ENCODE results near the gene KCNH2. TPM values are rescaled to one million over a fixed set of nuclear protein-coding genes. Genes with fewer than 3 reads are reported as not detected.

The KCNH2 gene
- total RNA-seq, 2 experiments from 2014 or later = not detected

GRCh38 chr7:150947761-150948651, 30.1 kb downstream of the KCNH2 start:
- H3K36me3 Mint-ChIP-seq (ENCODE audit: low read depth) = no peaks in the 10 kb centered on the region
- no peaks in the 10 kb centered on the region for H3K9me3 Mint-ChIP-seq (ENCODE audit: insufficient read depth)
- CTCF ChIA-PET = interaction anchor here (1.2 kb wide), 1 partner anchor 15 kb away, joined by 3 read pairs; no protein-coding TSS in a partner anchor
- no peak overlapping the region for H3K27ac Mint-ChIP-seq
- POLR2A ChIA-PET = no interaction called here
- ATAC-seq = no peak
- peaks cover 7% of the 10 kb centered on the region for H3K27me3 Mint-ChIP-seq (ENCODE audit: low read depth)
- H3K4me1 Mint-ChIP-seq (ENCODE audit: low read depth) = peaks cover 5% of the 10 kb centered on the region
- no peak for DNase-seq
- no peak overlapping the region for H3K4me3 Mint-ChIP-seq

- H3K4me1 Mint-ChIP-seq (ENCODE audit: low read depth) = peaks cover 12% of the 10 kb centered on the region
- peaks cover 7% of the 10 kb centered on the region for H3K27me3 Mint-ChIP-seq (ENCODE audit: low read depth)
- CTCF ChIA-PET = no interaction called here
- no peaks in the 10 kb centered on the region for H3K9me3 Mint-ChIP-seq (ENCODE audit: insufficient read depth)
- no peaks in the 10 kb centered on the region for H3K36me3 Mint-ChIP-seq (ENCODE audit: low read depth)
- no peak for ATAC-seq
- POLR2A ChIA-PET = no interaction called here
- no peak for DNase-seq
- no peak overlapping the region for H3K27ac Mint-ChIP-seq
- H3K4me3 Mint-ChIP-seq = no peak overlapping the region
Observed at GRCh38 chr7:150947241-150947745, 30.8 kb downstream of the KCNH2 start.

GRCh38 chr7:150946421-150947240, 31.5 kb downstream of the KCNH2 start:
- Mint-ChIP-seq H3K27ac (no peak overlapping the region), H3K27me3 (ENCODE audit: low read depth) (peaks cover 7% of the 10 kb centered on the region), H3K9me3 (ENCODE audit: insufficient read depth) (no peaks in the 10 kb centered on the region), H3K4me1 (ENCODE audit: low read depth) (peaks cover 19% of the 10 kb centered on the region), H3K36me3 (ENCODE audit: low read depth) (no peaks in the 10 kb centered on the region), H3K4me3 (no peak overlapping the region)
- no peak for DNase-seq
- POLR2A ChIA-PET = no interaction called here
- CTCF ChIA-PET = no interaction called here
- no peak for ATAC-seq

- Mint-ChIP-seq H3K36me3 (ENCODE audit: low read depth) (no peaks in the 10 kb centered on the region), H3K27me3 (ENCODE audit: low read depth) (peaks cover 12% of the 10 kb centered on the region), H3K4me3 (no peak overlapping the region), H3K27ac (no peak overlapping the region), H3K4me1 (ENCODE audit: low read depth) (peaks cover 24% of the 10 kb centered on the region), H3K9me3 (ENCODE audit: insufficient read depth) (no peaks in the 10 kb centered on the region)
- POLR2A ChIA-PET = interaction anchor here (1.3 kb wide), 1 partner anchor 29 kb away, joined by 3 read pairs; no protein-coding TSS in a partner anchor
- ATAC-seq = no peak
- no peak for DNase-seq
- CTCF ChIA-PET = interaction anchor here (1.1 kb wide), 1 partner anchor 69 kb away, joined by 3 read pairs; no protein-coding TSS in a partner anchor
Observed at GRCh38 chr7:150945853-150946420, 32.2 kb downstream of the KCNH2 start.

GRCh38 chr7:150945171-150945852, 32.8 kb downstream of the KCNH2 start:
- Mint-ChIP-seq H3K4me3 (no peak overlapping the region), H3K36me3 (ENCODE audit: low read depth) (no peaks in the 10 kb centered on the region), H3K9me3 (ENCODE audit: insufficient read depth) (no peaks in the 10 kb centered on the region), H3K27ac (peak overlapping the region; percentile 46), H3K27me3 (ENCODE audit: low read depth) (peaks cover 12% of the 10 kb centered on the region), H3K4me1 (ENCODE audit: low read depth) (peaks cover 24% of the 10 kb centered on the region)
- DNase-seq = no peak
- ChIA-PET CTCF (interaction anchor here (1.1 kb wide), 1 partner anchor 68 kb away, joined by 3 read pairs; no protein-coding TSS in a partner anchor), POLR2A (interaction anchor here (1.3 kb wide), 1 partner anchor 30 kb away, joined by 3 read pairs; no protein-coding TSS in a partner anchor)
- ATAC-seq = no peak

GRCh38 chr7:150944066-150945042, 33.8 kb downstream of the KCNH2 start:
- peaks cover 14% of the 10 kb centered on the region for H3K27me3 Mint-ChIP-seq (ENCODE audit: low read depth)
- no peak overlapping the region for H3K4me3 Mint-ChIP-seq
- H3K27ac Mint-ChIP-seq = no peak overlapping the region
- CTCF ChIA-PET = interaction anchor here (0.7 kb wide), 1 partner anchor 18 kb away, joined by 3 read pairs; no protein-coding TSS in a partner anchor
- no peaks in the 10 kb centered on the region for H3K9me3 Mint-ChIP-seq (ENCODE audit: insufficient read depth)
- ATAC-seq (no peak), DNase-seq (no peak)
- POLR2A ChIA-PET = interaction anchor here (1.3 kb wide), 1 partner anchor 31 kb away, joined by 3 read pairs; no protein-coding TSS in a partner anchor
- peaks cover 24% of the 10 kb centered on the region for H3K4me1 Mint-ChIP-seq (ENCODE audit: low read depth)
- H3K36me3 Mint-ChIP-seq (ENCODE audit: low read depth) = no peaks in the 10 kb centered on the region

- Mint-ChIP-seq H3K27ac (peak overlapping the region; percentile 69), H3K4me1 (ENCODE audit: low read depth) (peaks cover 31% of the 10 kb centered on the region), H3K9me3 (ENCODE audit: insufficient read depth) (no peaks in the 10 kb centered on the region), H3K36me3 (ENCODE audit: low read depth) (no peaks in the 10 kb centered on the region), H3K27me3 (ENCODE audit: low read depth) (peaks cover 14% of the 10 kb centered on the region), H3K4me3 (no peak overlapping the region)
- POLR2A ChIA-PET = no interaction called here
- CTCF ChIA-PET = interaction anchor here (0.7 kb wide), 1 partner anchor 19 kb away, joined by 3 read pairs; no protein-coding TSS in a partner anchor
- DNase-seq = no peak
- no peak for ATAC-seq
Observed at GRCh38 chr7:150943453-150943814, 34.7 kb downstream of the KCNH2 start.

- H3K4me1 Mint-ChIP-seq (ENCODE audit: low read depth) = peaks cover 38% of the 10 kb centered on the region
- no peaks in the 10 kb centered on the region for H3K9me3 Mint-ChIP-seq (ENCODE audit: insufficient read depth)
- peaks cover 17% of the 10 kb centered on the region for H3K27me3 Mint-ChIP-seq (ENCODE audit: low read depth)
- ChIA-PET CTCF (interaction anchor here (0.7 kb wide), 1 partner anchor 20 kb away, joined by 3 read pairs; no protein-coding TSS in a partner anchor), POLR2A (no interaction called here)
- no peak overlapping the region for H3K4me3 Mint-ChIP-seq
- H3K27ac Mint-ChIP-seq = no peak overlapping the region
- DNase-seq (no peak), ATAC-seq (no peak)
- H3K36me3 Mint-ChIP-seq (ENCODE audit: low read depth) = no peaks in the 10 kb centered on the region
Observed at GRCh38 chr7:150942591-150943452, 35.3 kb downstream of the KCNH2 start.

- Mint-ChIP-seq H3K4me3 (no peak overlapping the region), H3K27me3 (ENCODE audit: low read depth) (peaks cover 17% of the 10 kb centered on the region), H3K4me1 (ENCODE audit: low read depth) (peaks cover 41% of the 10 kb centered on the region), H3K27ac (peak overlapping the region; percentile 55), H3K9me3 (ENCODE audit: insufficient read depth) (no peaks in the 10 kb centered on the region), H3K36me3 (ENCODE audit: low read depth) (no peaks in the 10 kb centered on the region)
- peak; percentile 74 for DNase-seq
- ATAC-seq = peak; percentile 89
- ChIA-PET CTCF (interaction anchor here (0.7 kb wide), 1 partner anchor 44 kb away, joined by 3 read pairs; no protein-coding TSS in a partner anchor), POLR2A (no interaction called here)
Observed at GRCh38 chr7:150942001-150942590, 36.0 kb downstream of the KCNH2 start.

Measured in activated CD8-positive, alpha-beta T cell treated with anti-CD3 and anti-CD28 coated beads, Interleukin-2, amount 10 ng/mL, durations not matched to agents 7 days and 5 days (primary cell).